ENCODE data around the gene EPAS1. TPM values are rescaled to one million over a fixed set of nuclear protein-coding genes. Genes with fewer than 3 reads are reported as not detected.

EPAS1 gene
- total RNA-seq, 1 experiment from 2014 or later: 55.9 TPM

Other genes with a start within 250 kb of the EPAS1 start
- not detected for gene TMEM247, start 182.2 kb downstream of the EPAS1 start, total RNA-seq (2021; ENCODE audit: unreplicated experiment)
- gene RHOQ, start 245.1 kb downstream of the EPAS1 start, total RNA-seq (2021; ENCODE audit: unreplicated experiment): 40.9 TPM
- gene ATP6V1E2, start 245.2 kb downstream of the EPAS1 start, total RNA-seq (2021; ENCODE audit: unreplicated experiment): 18.4 TPM

All from HCT116 (cell line).